Neural progenitor cell (in vitro differentiated cells): ENCODE measurements around the gene INPPL1. TPM values are rescaled to one million over a fixed set of nuclear protein-coding genes. Genes with fewer than 3 reads are reported as not detected.

Experiments
- DNase-seq: peaks from one replicate; pipeline ENCODE4 v3.0.0-alpha.2; 2016; ENCODE audit warnings: low spot score
- H2AFZ ChIP-seq: fragments of 200-600 bp; sonication (generic); replicated peaks from 2 replicates; pipeline ENCODE4 v1.6.1; 2016; ENCODE audit warnings: antibody characterized with exemption
- H3F3A ChIP-seq: fragments of 200-600 bp; sonication (generic); 2 replicates; pipeline ENCODE4 v1.6.1; 2016; ENCODE audit warnings: antibody characterized with exemption, low read depth
- H3K27ac ChIP-seq: fragments of 200-600 bp; sonication (generic); 2 replicates; pipeline ENCODE4 v1.5.1; 2016; ENCODE audit warnings: mild to moderate bottlenecking
- H3K27me3 ChIP-seq: fragments of 200-600 bp; sonication (generic); 2 replicates; pipeline ENCODE4 v1.6.1; 2016; ENCODE audit warnings: mild to moderate bottlenecking, moderate library complexity
- H3K36me3 ChIP-seq: fragments of 200-600 bp; sonication (generic); 2 replicates; pipeline ENCODE4 v1.5.1; 2016
- H3K4me1 ChIP-seq: fragments of 200-600 bp; sonication (generic); 2 replicates; pipeline ENCODE4 v1.6.1; 2016; ENCODE audit warnings: mixed run types
- H3K4me2 ChIP-seq: fragments of 200-600 bp; sonication (generic); 2 replicates; pipeline ENCODE4 v1.6.1; 2016
- H3K4me3 ChIP-seq: fragments of 200-600 bp; sonication (generic); 2 replicates; pipeline ENCODE4 v1.5.1; 2016
- H3K79me2 ChIP-seq: fragments of 200-600 bp; sonication (generic); 2 replicates; pipeline ENCODE4 v1.6.1; 2016; ENCODE audit warnings: low read depth
- H3K9ac ChIP-seq: fragments of 200-600 bp; sonication (generic); 2 replicates; pipeline ENCODE4 v1.6.1; 2016
- H3K9me3 ChIP-seq: fragments of 200-600 bp; sonication (generic); 2 replicates; pipeline ENCODE4 v1.5.1; 2016; ENCODE audit warnings: low read depth
- H4K20me1 ChIP-seq: fragments of 200-600 bp; sonication (generic); 2 replicates; pipeline ENCODE4 v1.6.1; 2016; ENCODE audit warnings: low read depth
- H3K27ac Mint-ChIP-seq: 3 replicates; pipeline ENCODE4 v1.8.0; 2021; ENCODE audit warnings: mixed read lengths
- H3K27me3 Mint-ChIP-seq: 2 replicates; pipeline ENCODE4 v1.8.0; 2022; ENCODE audit warnings: low read depth, mild to moderate bottlenecking, inconsistent platforms, moderate library complexity, mixed read lengths; ENCODE audit not compliant: insufficient read depth
- H3K36me3 Mint-ChIP-seq: 3 replicates; pipeline ENCODE4 v1.8.0; 2021; ENCODE audit warnings: mixed read lengths
- H3K4me1 Mint-ChIP-seq: 3 replicates; pipeline ENCODE4 v1.8.0; 2021; ENCODE audit warnings: mixed read lengths
- H3K4me3 Mint-ChIP-seq: 3 replicates; pipeline ENCODE4 v1.8.0; 2021; ENCODE audit warnings: mild to moderate bottlenecking, moderate library complexity, mixed read lengths
- H3K9me3 Mint-ChIP-seq: 3 replicates; pipeline ENCODE4 v1.8.0; 2020; ENCODE audit warnings: mixed read lengths
- EZH2 ChIP-seq: fragments of 200-600 bp; sonication (generic); IDR thresholded peaks from 2 replicates; pipeline ENCODE4 v1.6.1; 2017; ENCODE audit warnings: antibody characterized with exemption, mild to moderate bottlenecking, moderate library complexity
- EZH2phosphoT487 ChIP-seq: fragments of 200-600 bp; sonication (generic); IDR thresholded peaks from 2 replicates; pipeline ENCODE4 v1.6.1; 2017; ENCODE audit warnings: antibody characterized with exemption
- total RNA-seq: library from RNA; depleted of rRNA; stranded (reverse); fragments of >200 nt; gene quantifications from 2 replicates; pipeline ENCODE4 v1.2.3, GENCODE V29; 2015; ENCODE audit warnings: low replicate concordance
- TF ChIP-seq, protein P1 (sequence below): fragments of 200-600 bp; sonication (generic); IDR thresholded peaks from 2 replicates; pipeline ENCODE4 v1.5.1; 2017; ENCODE audit warnings: antibody characterized with exemption, mild to moderate bottlenecking

INPPL1 gene
- total RNA-seq, 1 donor from 2014 or later: 30.8 TPM

DNA sequence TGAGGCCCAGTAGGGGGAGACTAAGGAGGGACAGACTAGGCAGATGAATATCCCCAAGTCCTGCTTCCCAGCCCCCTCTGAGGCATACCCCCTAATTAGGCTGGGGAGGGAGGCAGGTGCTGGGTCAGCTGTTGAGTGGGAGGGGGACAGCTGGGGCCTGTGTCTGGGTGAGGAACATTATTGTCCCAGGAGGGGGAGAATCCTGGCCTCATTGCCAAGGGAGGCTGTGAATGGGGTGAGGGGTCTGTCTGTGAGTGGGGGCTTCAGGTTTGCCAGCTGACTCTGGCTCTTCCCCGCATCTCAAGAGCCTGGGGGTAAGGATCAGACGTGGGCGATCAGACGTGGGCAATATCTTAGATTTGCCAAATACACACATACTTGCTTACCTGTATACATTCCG is 2.1 kb downstream of the INPPL1 start:
- H4K20me1 ChIP-seq: peaks cover 19% of the 10 kb centered on the region
- H3K27ac Mint-ChIP-seq: no peak overlapping the region

DNA sequence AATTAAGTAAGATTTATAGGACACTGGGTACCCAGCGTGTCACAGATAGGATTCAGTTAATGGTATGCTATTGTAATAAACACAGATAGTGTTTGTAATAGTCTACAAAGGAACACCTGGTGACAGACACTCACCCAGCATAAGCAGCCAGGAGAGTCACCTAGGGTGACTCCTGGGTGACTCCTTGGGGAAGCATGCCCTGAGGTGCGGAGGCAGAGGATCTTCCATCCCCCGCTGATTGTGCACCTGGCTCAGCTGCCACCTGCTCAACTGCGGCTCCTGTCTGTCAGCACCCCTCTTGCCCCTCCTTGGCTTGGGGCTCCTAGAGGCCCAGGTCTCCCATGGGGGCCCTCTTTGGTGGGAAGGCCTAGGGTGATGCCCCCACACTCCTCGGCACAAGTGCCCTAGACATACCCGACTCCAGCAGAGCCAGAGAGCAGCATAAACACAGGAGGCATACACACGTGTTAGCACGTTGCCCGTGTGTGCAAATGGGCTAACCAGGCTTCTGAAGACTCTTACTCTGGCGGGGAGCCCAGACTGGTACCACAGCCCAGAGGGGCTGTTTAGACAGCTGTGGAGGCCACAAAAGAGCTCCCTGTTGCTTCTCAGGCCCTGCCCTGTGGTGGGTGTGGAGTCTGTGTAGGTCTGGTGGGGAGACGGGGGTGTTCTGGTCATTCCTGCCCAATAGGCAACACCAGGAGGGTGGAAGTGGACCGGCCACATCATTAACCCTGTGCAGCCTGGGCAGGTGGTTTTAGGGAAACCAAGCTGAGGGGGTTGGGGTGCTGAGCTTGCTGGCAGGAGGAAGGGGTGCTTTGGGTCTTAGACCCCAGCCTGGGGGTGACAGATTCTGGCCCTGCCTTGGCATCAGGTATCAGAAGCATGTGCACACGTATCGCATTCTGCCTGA is 3.0 kb downstream of the INPPL1 start:
- H3K4me2 ChIP-seq: no peak overlapping the region
- Mint-ChIP-seq H3K36me3 (peaks cover 24% of the 10 kb centered on the region), H3K27ac (no peak overlapping the region), H3K9me3 (no peaks in the 10 kb centered on the region), H3K27me3 (peaks cover 2% of the 10 kb centered on the region), H3K4me1 (peaks cover 19% of the 10 kb centered on the region), H3K4me3 (peak overlapping the region; percentile 95)
- no peaks in the 10 kb centered on the region for H3K27me3 ChIP-seq
- no peak overlapping the region for H2AFZ ChIP-seq
- H3K9me3 ChIP-seq: no peaks in the 10 kb centered on the region
- no peak overlapping the region for H3K9ac ChIP-seq
- H3K36me3 ChIP-seq: no peaks in the 10 kb centered on the region
- no peak for DNase-seq
- peaks cover 5% of the 10 kb centered on the region for H3K4me1 ChIP-seq
- TF ChIP-seq EZH2 (no peak), EZH2phosphoT487 (no peak)
- TF ChIP-seq, protein P1, sequence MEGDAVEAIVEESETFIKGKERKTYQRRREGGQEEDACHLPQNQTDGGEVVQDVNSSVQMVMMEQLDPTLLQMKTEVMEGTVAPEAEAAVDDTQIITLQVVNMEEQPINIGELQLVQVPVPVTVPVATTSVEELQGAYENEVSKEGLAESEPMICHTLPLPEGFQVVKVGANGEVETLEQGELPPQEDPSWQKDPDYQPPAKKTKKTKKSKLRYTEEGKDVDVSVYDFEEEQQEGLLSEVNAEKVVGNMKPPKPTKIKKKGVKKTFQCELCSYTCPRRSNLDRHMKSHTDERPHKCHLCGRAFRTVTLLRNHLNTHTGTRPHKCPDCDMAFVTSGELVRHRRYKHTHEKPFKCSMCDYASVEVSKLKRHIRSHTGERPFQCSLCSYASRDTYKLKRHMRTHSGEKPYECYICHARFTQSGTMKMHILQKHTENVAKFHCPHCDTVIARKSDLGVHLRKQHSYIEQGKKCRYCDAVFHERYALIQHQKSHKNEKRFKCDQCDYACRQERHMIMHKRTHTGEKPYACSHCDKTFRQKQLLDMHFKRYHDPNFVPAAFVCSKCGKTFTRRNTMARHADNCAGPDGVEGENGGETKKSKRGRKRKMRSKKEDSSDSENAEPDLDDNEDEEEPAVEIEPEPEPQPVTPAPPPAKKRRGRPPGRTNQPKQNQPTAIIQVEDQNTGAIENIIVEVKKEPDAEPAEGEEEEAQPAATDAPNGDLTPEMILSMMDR: no peak
- peaks cover 14% of the 10 kb centered on the region for H3F3A ChIP-seq
- H3K27ac ChIP-seq: no peak overlapping the region
- H3K79me2 ChIP-seq: peaks cover 26% of the 10 kb centered on the region
- H4K20me1 ChIP-seq: peaks cover 19% of the 10 kb centered on the region
- H3K4me3 ChIP-seq: no peak overlapping the region

More for the DNA sequence above, 2.1 kb downstream of the INPPL1 start:
- H3F3A ChIP-seq: peaks cover 19% of the 10 kb centered on the region
- H3K4me1 ChIP-seq: peaks cover 5% of the 10 kb centered on the region
- H3K9me3 ChIP-seq: no peaks in the 10 kb centered on the region
- H3K9ac ChIP-seq: no peak overlapping the region
- no peak overlapping the region for H3K4me3 ChIP-seq
- Mint-ChIP-seq H3K36me3 (peaks cover 18% of the 10 kb centered on the region), H3K27me3 (peaks cover 4% of the 10 kb centered on the region), H3K4me1 (peaks cover 23% of the 10 kb centered on the region), H3K4me3 (peak overlapping the region; percentile 95), H3K9me3 (no peaks in the 10 kb centered on the region)
- H3K36me3 ChIP-seq: no peaks in the 10 kb centered on the region
- TF ChIP-seq, protein P1: no peak
- TF ChIP-seq EZH2phosphoT487: no peak
- no peak for TF ChIP-seq EZH2
- peak overlapping the region; percentile 97 for H3K4me2 ChIP-seq
- no peak overlapping the region for H3K27ac ChIP-seq
- H3K27me3 ChIP-seq: no peaks in the 10 kb centered on the region
- no peak overlapping the region for H2AFZ ChIP-seq
- H3K79me2 ChIP-seq: peaks cover 26% of the 10 kb centered on the region
- DNase-seq: no peak

DNA sequence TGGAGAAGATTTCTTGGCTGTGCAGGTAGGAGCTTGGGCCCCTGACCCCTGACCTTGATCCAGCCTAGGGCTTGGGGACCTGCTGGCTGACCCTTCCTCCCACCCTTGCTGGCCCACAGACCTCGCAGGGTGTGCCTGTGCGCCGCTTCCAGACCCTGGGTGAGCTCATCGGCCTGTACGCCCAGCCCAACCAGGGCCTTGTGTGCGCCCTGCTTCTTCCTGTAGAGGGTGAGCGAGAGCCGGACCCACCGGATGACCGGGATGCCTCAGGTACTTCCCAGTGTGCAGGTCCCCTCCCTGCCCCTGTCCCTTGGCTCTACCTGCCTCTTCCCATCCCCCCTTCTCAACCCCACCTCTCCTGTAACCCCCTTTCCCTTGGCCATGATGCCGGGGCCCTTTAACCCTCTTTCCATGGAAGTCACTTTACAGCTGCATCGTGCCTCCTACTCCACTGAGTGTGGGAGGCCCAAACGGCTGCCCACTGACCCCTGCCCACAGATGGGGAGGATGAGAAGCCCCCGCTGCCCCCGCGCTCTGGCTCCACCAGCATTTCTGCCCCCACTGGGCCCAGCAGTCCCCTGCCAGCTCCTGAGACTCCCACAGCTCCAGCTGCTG is 3.8 kb downstream of the INPPL1 start:
- H4K20me1 ChIP-seq: peaks cover 19% of the 10 kb centered on the region

More for the DNA sequence above, 3.8 kb downstream of the INPPL1 start:
- Histone ChIP-seq H3K27ac (no peak overlapping the region), H3K27me3 (no peaks in the 10 kb centered on the region), H3K4me3 (no peak overlapping the region), H3K4me1 (peaks cover 5% of the 10 kb centered on the region), H3K9ac (no peak overlapping the region), H3K4me2 (no peak overlapping the region), H3K9me3 (no peaks in the 10 kb centered on the region), H3F3A (peaks cover 9% of the 10 kb centered on the region), H3K79me2 (peaks cover 26% of the 10 kb centered on the region), H3K36me3 (no peaks in the 10 kb centered on the region), H2AFZ (no peak overlapping the region)
- H3K27ac Mint-ChIP-seq: no peak overlapping the region
- H3K27me3 Mint-ChIP-seq: peaks cover 2% of the 10 kb centered on the region
- TF ChIP-seq, protein P1: peak; percentile 8
- TF ChIP-seq EZH2phosphoT487: no peak
- H3K4me3 Mint-ChIP-seq: no peak overlapping the region
- H3K9me3 Mint-ChIP-seq: no peaks in the 10 kb centered on the region
- peaks cover 26% of the 10 kb centered on the region for H3K36me3 Mint-ChIP-seq
- DNase-seq: no peak
- H3K4me1 Mint-ChIP-seq: peaks cover 16% of the 10 kb centered on the region
